Germinal center (tissue), 1 donor: Measurements from ENCODE around the gene PHACTR4.
"Not testable (repeated sequence)": the region's sequence is repeated elsewhere in the genome, so short reads cannot be mapped to it uniquely, and the experiment has no call there.

ENCODE experiments used
- DNase-seq: peaks from one replicate; pipeline ENCODE4 v3.0.0; 2012; ENCODE audit warnings: mixed read lengths, low spot score

Gene PHACTR4

GRCh38 chr1:28503117-28503516 lies 133.6 kb downstream of the PHACTR4 start:
- no peak for DNase-seq

- peak; percentile 97 for DNase-seq
Observed at GRCh38 chr1:28505406-28506187, 136.1 kb downstream of the PHACTR4 start, which contains the start of gene RCC1. RCC1 (plus strand) TSS chr1:28506043; CDS start chr1:28529867, 23,824 bp downstream.

- no peak for DNase-seq
Observed at GRCh38 chr1:28506907-28507246, 137.3 kb downstream of the PHACTR4 start.

GRCh38 chr1:28507247-28507645 lies 137.7 kb downstream of the PHACTR4 start:
- DNase-seq = no peak

- no peak for DNase-seq
Observed at GRCh38 chr1:28507646-28508434, 138.3 kb downstream of the PHACTR4 start.

GRCh38 chr1:28508435-28508754 lies 138.9 kb downstream of the PHACTR4 start:
- no peak for DNase-seq

GRCh38 chr1:28509705-28510272 lies 140.2 kb downstream of the PHACTR4 start:
- DNase-seq = no peak

- DNase-seq = no peak
Observed at GRCh38 chr1:28510273-28510969, 140.9 kb downstream of the PHACTR4 start.

- no peak for DNase-seq
Observed at GRCh38 chr1:28510970-28511440, 141.5 kb downstream of the PHACTR4 start.

GRCh38 chr1:28512058-28512611 lies 142.6 kb downstream of the PHACTR4 start:
- DNase-seq = no peak

- not testable (repeated sequence) for DNase-seq
Observed at GRCh38 chr1:28514445-28514933, 144.9 kb downstream of the PHACTR4 start.

GRCh38 chr1:28516518-28516956 lies 147.0 kb downstream of the PHACTR4 start:
- no peak for DNase-seq

- DNase-seq = no peak
Observed at GRCh38 chr1:28517649-28517999, 148.1 kb downstream of the PHACTR4 start.

- peak; percentile 91 for DNase-seq
Observed at GRCh38 chr1:28518000-28518744, 148.6 kb downstream of the PHACTR4 start.

GRCh38 chr1:28518745-28519341 lies 149.3 kb downstream of the PHACTR4 start:
- DNase-seq = no peak

GRCh38 chr1:28519946-28520725 lies 150.6 kb downstream of the PHACTR4 start:
- no peak for DNase-seq

GRCh38 chr1:28520796-28521195 lies 151.3 kb downstream of the PHACTR4 start:
- DNase-seq = not testable (repeated sequence)

- no peak for DNase-seq
Observed at GRCh38 chr1:28521502-28522164, 152.1 kb downstream of the PHACTR4 start.

- not testable (repeated sequence) for DNase-seq
Observed at GRCh38 chr1:28522537-28522936, 153.0 kb downstream of the PHACTR4 start.
